ENCODE results near the gene COQ9. TPM values are rescaled to one million over a fixed set of nuclear protein-coding genes. Genes with fewer than 3 reads are reported as not detected.

Gene COQ9
- total RNA-seq, 2 donors from 2014 or later: 34.2 to 42.9 TPM

GRCh38 chr16:57479976-57480753 lies 32.9 kb downstream of the COQ9 start:
- H3K36me3 Mint-ChIP-seq: no peaks in the 10 kb centered on the region
- DNase-seq (ENCODE audit: low spot score) (no peak), ATAC-seq (no peak)
- H3K4me3 Mint-ChIP-seq: no peak overlapping the region
- no peaks in the 10 kb centered on the region for H3K9me3 Mint-ChIP-seq
- peaks cover 8 to 25% of the 10 kb centered on the region in 2 donors for H3K4me1 Mint-ChIP-seq (ENCODE audit: low read depth in 2 of 2)
- no peaks in the 10 kb centered on the region for H3K27me3 Mint-ChIP-seq
- H3K27ac Mint-ChIP-seq: no peak overlapping the region

- DNase-seq (ENCODE audit: low spot score) (no peak), ATAC-seq (no peak)
- Mint-ChIP-seq H3K9me3 (no peaks in the 10 kb centered on the region), H3K27me3 (no peaks in the 10 kb centered on the region), H3K4me1 (ENCODE audit: low read depth in 2 of 2) (peaks cover 14 to 26% of the 10 kb centered on the region in 2 donors), H3K36me3 (no peaks in the 10 kb centered on the region), H3K4me3 (no peak overlapping the region), H3K27ac (no peak overlapping the region)
Measured at GRCh38 chr16:57480754-57481230, 33.5 kb downstream of the COQ9 start.

GRCh38 chr16:57481421-57481820 lies 34.1 kb downstream of the COQ9 start:
- Mint-ChIP-seq H3K4me3 (no peak overlapping the region), H3K4me1 (ENCODE audit: low read depth in 2 of 2) (peaks cover 9 to 23% of the 10 kb centered on the region in 2 donors), H3K9me3 (no peaks in the 10 kb centered on the region), H3K27me3 (no peaks in the 10 kb centered on the region), H3K27ac (no peak overlapping the region), H3K36me3 (no peaks in the 10 kb centered on the region)
- DNase-seq (ENCODE audit: low spot score): no peak
- ATAC-seq: no peak

GRCh38 chr16:57482845-57483545 lies 35.7 kb downstream of the COQ9 start:
- no peaks in the 10 kb centered on the region for H3K27me3 Mint-ChIP-seq
- H3K36me3 Mint-ChIP-seq: no peaks in the 10 kb centered on the region
- no peak overlapping the region for H3K27ac Mint-ChIP-seq
- peaks cover 6 to 28% of the 10 kb centered on the region in 2 donors for H3K4me1 Mint-ChIP-seq (ENCODE audit: low read depth in 2 of 2)
- no peaks in the 10 kb centered on the region for H3K9me3 Mint-ChIP-seq
- ATAC-seq (no peak), DNase-seq (ENCODE audit: low spot score) (no peak)
- H3K4me3 Mint-ChIP-seq: no peak overlapping the region

GRCh38 chr16:57483725-57484514 lies 36.6 kb downstream of the COQ9 start:
- Mint-ChIP-seq H3K27ac (no peak overlapping the region), H3K4me1 (ENCODE audit: low read depth in 2 of 2) (peaks cover 6 to 23% of the 10 kb centered on the region in 2 donors), H3K27me3 (no peaks in the 10 kb centered on the region), H3K4me3 (no peak overlapping the region), H3K9me3 (no peaks in the 10 kb centered on the region), H3K36me3 (no peaks in the 10 kb centered on the region)
- DNase-seq (ENCODE audit: low spot score) (no peak), ATAC-seq (no peak)

GRCh38 chr16:57484515-57485005 lies 37.3 kb downstream of the COQ9 start:
- peak overlapping the region; percentile 92 for H3K4me3 Mint-ChIP-seq
- no peaks in the 10 kb centered on the region for H3K9me3 Mint-ChIP-seq
- ATAC-seq (no peak), DNase-seq (ENCODE audit: low spot score) (no peak)
- no peaks in the 10 kb centered on the region for H3K27me3 Mint-ChIP-seq
- H3K4me1 Mint-ChIP-seq (ENCODE audit: low read depth in 2 of 2): peaks cover 6 to 20% of the 10 kb centered on the region in 2 donors
- no peak overlapping the region for H3K27ac Mint-ChIP-seq
- no peaks in the 10 kb centered on the region for H3K36me3 Mint-ChIP-seq

- H3K4me1 Mint-ChIP-seq (ENCODE audit: low read depth in 2 of 2): peaks cover 6 to 19% of the 10 kb centered on the region in 2 donors
- no peak for ATAC-seq
- no peaks in the 10 kb centered on the region for H3K9me3 Mint-ChIP-seq
- H3K27ac Mint-ChIP-seq: peak overlapping the region; percentile 18 to 57
- H3K4me3 Mint-ChIP-seq: peak overlapping the region; percentile 92
- H3K36me3 Mint-ChIP-seq: no peaks in the 10 kb centered on the region
- H3K27me3 Mint-ChIP-seq: no peaks in the 10 kb centered on the region
- DNase-seq (ENCODE audit: low spot score): no peak
Measured at GRCh38 chr16:57485091-57485915, 38.0 kb downstream of the COQ9 start.

- H3K9me3 Mint-ChIP-seq: no peaks in the 10 kb centered on the region
- ATAC-seq (peak; percentile 95 to 96), DNase-seq (ENCODE audit: low spot score) (peak; percentile 82)
- no peaks in the 10 kb centered on the region for H3K36me3 Mint-ChIP-seq
- H3K27me3 Mint-ChIP-seq: no peaks in the 10 kb centered on the region
- H3K4me3 Mint-ChIP-seq: peak within 1 kb of the TSS; percentile 92
- H3K4me1 Mint-ChIP-seq (ENCODE audit: low read depth in 2 of 2): peaks cover 6 to 19% of the 10 kb centered on the region in 2 donors
- peak within 1 kb of the TSS; percentile 57 to 78 for H3K27ac Mint-ChIP-seq
Measured at GRCh38 chr16:57485916-57486857, 38.9 kb downstream of the COQ9 start, which contains the start of gene DOK4. TSS of gene DOK4 (minus strand) at chr16:57486493. CDS start at chr16:57479507, 6,986 bp downstream.

GRCh38 chr16:57486858-57487834 lies 39.9 kb downstream of the COQ9 start:
- H3K4me1 Mint-ChIP-seq (ENCODE audit: low read depth in 2 of 2): peaks cover 6 to 19% of the 10 kb centered on the region in 2 donors
- H3K27me3 Mint-ChIP-seq: peaks cover 3 to 7% of the 10 kb centered on the region in 2 donors
- H3K4me3 Mint-ChIP-seq: peak overlapping the region; percentile 83
- H3K36me3 Mint-ChIP-seq: no peaks in the 10 kb centered on the region
- DNase-seq (ENCODE audit: low spot score) (no peak), ATAC-seq (no peak)
- peak overlapping the region in 1 of 2 donors; percentile 78 for H3K27ac Mint-ChIP-seq
- H3K9me3 Mint-ChIP-seq: no peaks in the 10 kb centered on the region

- Mint-ChIP-seq H3K4me1 (ENCODE audit: low read depth in 2 of 2) (peaks cover 6 to 19% of the 10 kb centered on the region in 2 donors), H3K4me3 (no peak overlapping the region), H3K27ac (no peak overlapping the region), H3K27me3 (peaks cover 6 to 7% of the 10 kb centered on the region in 2 donors), H3K36me3 (no peaks in the 10 kb centered on the region), H3K9me3 (no peaks in the 10 kb centered on the region)
- ATAC-seq (no peak), DNase-seq (ENCODE audit: low spot score) (no peak)
Measured at GRCh38 chr16:57489229-57489628, 42.0 kb downstream of the COQ9 start.

- ATAC-seq (no peak), DNase-seq (ENCODE audit: low spot score) (no peak)
- Mint-ChIP-seq H3K27ac (peak overlapping the region in 1 of 2 donors; percentile 18), H3K4me3 (no peak overlapping the region), H3K9me3 (no peaks in the 10 kb centered on the region), H3K4me1 (ENCODE audit: low read depth in 2 of 2) (no peaks in the 10 kb centered on the region), H3K36me3 (no peaks in the 10 kb centered on the region), H3K27me3 (peaks cover 7 to 8% of the 10 kb centered on the region in 2 donors)
Measured at GRCh38 chr16:57493767-57494166, 46.5 kb downstream of the COQ9 start.

Measured in natural killer cell treated with Interleukin-12 subunit alpha and Interleukin-12 subunit beta and Interleukin-15 and Interleukin-18, amount 100 ng/mL, for 72 hours (primary cell).